HepG2 (cell line): ENCODE results near the gene AGTPBP1. TPM values are rescaled to one million over a fixed set of nuclear protein-coding genes. Genes with fewer than 3 reads are reported as not detected.

Experiments
- ATAC-seq: fragments of 200-7000 bp; cut with Tn5 transposase; 3 replicates; pipeline ENCODE4 v1.9.1; 2020; ENCODE audit warnings: mild to moderate bottlenecking, moderate library complexity
- BruUV-seq: library from RNA; stranded (reverse); fragments of 400-500 nt; replicated peaks from 2 replicates; lab custom pipeline; 2021; lab: Mats Ljungman, UMichigan
- CTCF ChIA-PET: fragments of 300-600 bp; formaldehyde crosslinking; extraction: SDS; loops from one replicate; lab custom pipeline; 2021; ENCODE audit warnings: low total read pairs, inconsistent platforms, low intra/inter-chr PET ratio; lab: Yijun Ruan, JAX
- POLR2A ChIA-PET: fragments of 350-600 bp; sonication (Branson Sonifier 250); formaldehyde crosslinking; loops from one replicate; lab custom pipeline; 2020; ENCODE audit warnings: antibody characterized with exemption, inconsistent platforms; lab: Yijun Ruan, JAX
- DNase-seq: peaks from one replicate; pipeline ENCODE4 v3.0.0-alpha.2; 2015; ENCODE audit warnings: low spot score
- FAIRE-seq: peaks from 3 replicates; lab custom pipeline; 2011; peaks lifted over from hg19 to GRCh38; lab: Jason Lieb, UNC
- H2AFZ ChIP-seq: one replicate; pipeline ENCODE4 v1.6.1; 2011; ENCODE audit warnings: low read length, inconsistent platforms
- H3K27ac ChIP-seq: fragments of 300-600 bp; 3 replicates; pipeline ENCODE4 v1.8.0; 2011; ENCODE audit warnings: mixed run types, mild to moderate bottlenecking, mixed read lengths, low read length, inconsistent platforms; ENCODE audit not compliant: insufficient read depth; ENCODE audit errors: extremely low read length
- H3K27me3 ChIP-seq, 2 experiments: fragments of 200-600 bp in 1 of 2; 2 replicates in 1 of 2; 3 replicates in 1 of 2; pipeline versions ENCODE4 v1.6.0 to v1.8.0; 2011; ENCODE audit warnings: low read length in 2 of 2, mild to moderate bottlenecking in 2 of 2, moderate library complexity in 2 of 2, inconsistent platforms in 1 of 2; ENCODE audit not compliant: insufficient read depth in 2 of 2, control insufficient read depth in 1 of 2
- H3K36me3 ChIP-seq, 2 experiments: fragments of 200-600 bp in 1 of 2; replicated peaks in 1 of 2; 2 replicates in 1 of 2; 3 replicates in 1 of 2; pipeline versions ENCODE4 v1.5.1 to v1.8.0; 2011; ENCODE audit warnings: low read length in 2 of 2, inconsistent platforms in 1 of 2; ENCODE audit not compliant: insufficient read depth in 2 of 2, control insufficient read depth in 1 of 2
- H3K4me1 ChIP-seq: 2 replicates; pipeline ENCODE4 v1.5.1; 2012; ENCODE audit warnings: low read length, inconsistent platforms; ENCODE audit not compliant: insufficient read depth
- H3K4me2 ChIP-seq: 2 replicates; pipeline ENCODE4 v1.6.0; 2011; ENCODE audit warnings: low read depth, low read length, inconsistent platforms
- H3K4me3 ChIP-seq, 3 experiments: fragments of 200-600 bp in 1 of 3; sonication (generic), shearing (Covaris generic) in 1 of 3; replicated peaks in 1 of 3; 2 replicates each; pipeline ENCODE4 v1.5.1; 2011 to 2016; ENCODE audit warnings: low read length in 3 of 3, inconsistent platforms in 2 of 3, low read depth in 2 of 3, mild to moderate bottlenecking in 2 of 3, control low read depth in 1 of 3, mixed read lengths in 1 of 3; ENCODE audit not compliant: insufficient read depth in 1 of 3
- H3K79me2 ChIP-seq: one replicate; pipeline ENCODE4 v1.6.1; 2011; ENCODE audit warnings: low read length, inconsistent platforms; ENCODE audit not compliant: insufficient read depth
- H3K9ac ChIP-seq: 2 replicates; pipeline ENCODE4 v1.6.0; 2011; ENCODE audit warnings: mild to moderate bottlenecking, low read depth, low read length, inconsistent platforms; ENCODE audit not compliant: insufficient read depth
- H3K9me3 ChIP-seq: 2 replicates; pipeline ENCODE4 v1.5.1; 2012; ENCODE audit warnings: mild to moderate bottlenecking, low read length
- H4K20me1 ChIP-seq: 2 replicates; pipeline ENCODE4 v1.6.0; 2011; ENCODE audit warnings: inconsistent platforms, mild to moderate bottlenecking, low read length, moderate library complexity; ENCODE audit not compliant: insufficient read depth
- ADNP ChIP-seq: sonication (generic); formaldehyde crosslinking; IDR thresholded peaks from 2 replicates; pipeline ENCODE4 v1.4.0; 2020; ENCODE audit warnings: missing genetic modification reagents
- ARNT2 ChIP-seq: sonication (generic); formaldehyde crosslinking; IDR thresholded peaks from 2 replicates; pipeline ENCODE4 v1.8.0; 2022; ENCODE audit warnings: mild to moderate bottlenecking, low read depth, missing genetic modification reagents, moderate library complexity
- BCL3 ChIP-seq: sonication (generic); formaldehyde crosslinking; IDR thresholded peaks from 2 replicates; pipeline ENCODE4 v1.5.1; 2020; ENCODE audit warnings: mild to moderate bottlenecking, missing genetic modification reagents, moderate library complexity
- CBX1 ChIP-seq: IDR thresholded peaks from one replicate; pipeline ENCODE4 v1.6.1; 2016; ENCODE audit warnings: antibody characterized with exemption, low read depth
- HINFP ChIP-seq: sonication (generic); formaldehyde crosslinking; IDR thresholded peaks from 2 replicates; pipeline ENCODE4 v1.4.0; 2020; ENCODE audit warnings: low read depth, mild to moderate bottlenecking, missing genetic modification reagents
- HNRNPH1 ChIP-seq: fragments of 200-400 bp; formaldehyde crosslinking; optimal IDR thresholded peaks from 2 replicates; pipeline ENCODE3; 2017; ENCODE audit warnings: mild to moderate bottlenecking, low read depth, low read length
- LCORL ChIP-seq, 2 experiments: fragments of 450-650 bp in 1 of 2; sonication (generic) in 1 of 2; formaldehyde crosslinking in 1 of 2; IDR thresholded peaks; 2 replicates each; pipeline versions ENCODE4 v1.5.0 to v1.6.1; 2017 to 2020; ENCODE audit warnings: antibody characterized with exemption in 1 of 2, missing genetic modification reagents in 1 of 2
- MEIS1 ChIP-seq: sonication (generic); formaldehyde crosslinking; IDR thresholded peaks from 2 replicates; pipeline ENCODE4 v1.9.0; 2021; ENCODE audit warnings: mild to moderate bottlenecking, missing genetic modification reagents, moderate library complexity, borderline replicate concordance
- UBTF ChIP-seq: sonication (generic); formaldehyde crosslinking; IDR thresholded peaks from 2 replicates; pipeline ENCODE4 v1.4.0; 2020; ENCODE audit warnings: mild to moderate bottlenecking, missing genetic modification reagents
- ZBTB20 ChIP-seq: sonication (generic); formaldehyde crosslinking; IDR thresholded peaks from 2 replicates; pipeline ENCODE4 v1.8.1; 2023; ENCODE audit warnings: missing genetic modification reagents, low read depth, mild to moderate bottlenecking, borderline replicate concordance
- ZKSCAN5 ChIP-seq: sonication (generic); formaldehyde crosslinking; IDR thresholded peaks from 2 replicates; pipeline ENCODE4 v1.5.1; 2020; ENCODE audit warnings: mild to moderate bottlenecking, missing genetic modification reagents
- ZNF543 ChIP-seq: sonication (generic); formaldehyde crosslinking; IDR thresholded peaks from 2 replicates; pipeline ENCODE4 v1.4.0; 2020; ENCODE audit warnings: mild to moderate bottlenecking, missing genetic modification reagents
- WGBS: methylation state at CpG from one replicate; pipeline ENCODE4 v1.1.6; 2017; ENCODE audit warnings: low lambda C conversion rate; 5-methylcytosine and 5-hydroxymethylcytosine counted together
- in situ Hi-C: cut with HindIII; loops from 2 replicates; pipeline ENCODE4 v1.10.0; 2017; ENCODE audit warnings: low pct_unique_long_range_greater_than_20kb; ENCODE audit not compliant: extremely low pct_ligation_motif_present
- intact Hi-C: fragments of 100-400 bp; cut with micrococcal nuclease; formaldehyde crosslinking; loops from one replicate; pipeline ENCODE4 v1.10.0; 2022; ENCODE audit not compliant: unreplicated experiment
- polyA plus RNA-seq, 8 experiments: library from polyadenylated mRNA; depleted of rRNA in 3 of 8; stranded (reverse) in 7 of 8; unstranded in 1 of 8; fragments of >200 nt; fragmentation: Illumina TruSeq in 4 of 8; extraction: Trizol in 4 of 8; gene quantifications; 2 replicates each; pipeline versions ENCODE4 v1.2.1 to v1.2.3, GENCODE V29; 2011 to 2016; ENCODE audit warnings: low read depth in 4 of 8, missing spikeins in 1 of 8, mixed read lengths in 1 of 8; ENCODE audit not compliant: insufficient read depth in 1 of 8
- total RNA-seq, 5 experiments: library from RNA; depleted of rRNA; stranded (reverse); fragments of >200 nt; fragmentation: Illumina TruSeq; extraction: Trizol; gene quantifications; 2 replicates each; pipeline ENCODE4 v1.2.3, GENCODE V29; 2016; ENCODE audit warnings: low read depth in 1 of 5

The AGTPBP1 gene
- total and polyA plus RNA-seq, 2 of the 13 experiments (the other 11 are each of a cell fraction or from before 2014, with no cell fraction given): 9.7 to 22.3 TPM

- BruUV-seq: no TSS peak
These were observed 219.2 kb downstream of the AGTPBP1 start for GRCh38 chr9:85522459-85523092.

More at GRCh38 chr9:85522459-85523092, 219.2 kb downstream of the AGTPBP1 start:
- H3K4me1 ChIP-seq: no peaks in the 10 kb centered on the region
- H3K36me3 ChIP-seq: no peaks in the 10 kb centered on the region
- in situ Hi-C loops: no loop called here
- no peak overlapping the region for H3K4me3 ChIP-seq
- H3K9ac ChIP-seq: no peak overlapping the region
- FAIRE-seq: no peak
- intact Hi-C loops: no loop called here
- ChIA-PET CTCF (no interaction called here), POLR2A (no interaction called here)
- peaks cover 0 to 37% of the 10 kb centered on the region in 2 experiments; a peak in 4 of 5 replicates for H3K27me3 ChIP-seq
- H4K20me1 ChIP-seq: no peaks in the 10 kb centered on the region
- no peak for TF ChIP-seq BCL3 (CRISPR knock-in tag)
- no peak for TF ChIP-seq ARNT2 (CRISPR knock-in tag)
- TF ChIP-seq ZBTB20: no peak
- TF ChIP-seq CBX1: no peak
- TF ChIP-seq ADNP (CRISPR knock-in tag): no peak
- TF ChIP-seq MEIS1 (CRISPR knock-in tag): no peak
- no peak for TF ChIP-seq ZNF543
- no peak for TF ChIP-seq UBTF (CRISPR knock-in tag)
- TF ChIP-seq HINFP (CRISPR knock-in tag): no peak
- TF ChIP-seq HNRNPH1: no peak
- no peak for TF ChIP-seq ZKSCAN5 (CRISPR knock-in tag)
- TF ChIP-seq LCORL (IDR thresholded peaks at IDR 0.05): no peak
- TF ChIP-seq LCORL (CRISPR knock-in tag; IDR thresholded peaks at IDR 0.05): no peak
- H3K9me3 ChIP-seq: no peaks in the 10 kb centered on the region
- ATAC-seq: no peak
- no peaks in the 10 kb centered on the region for H3K79me2 ChIP-seq
- no peak overlapping the region for H3K4me2 ChIP-seq
- no peak overlapping the region for H3K27ac ChIP-seq
- H2AFZ ChIP-seq: no peak overlapping the region
- WGBS: 71% methylated on average over 55 of the region's 55 CpGs
- DNase-seq: no peak
